HG03060 (cell line): ENCODE data around the gene TARS1.

Experiments used
- ATAC-seq: cut with Tn5 transposase; IDR thresholded peaks from one replicate; pipeline ENCODE4 v1.9.1; 2021; ENCODE audit warnings: low read depth, moderate number of reproducible peaks; ENCODE audit not compliant: unreplicated experiment

TARS1 gene

DNA sequence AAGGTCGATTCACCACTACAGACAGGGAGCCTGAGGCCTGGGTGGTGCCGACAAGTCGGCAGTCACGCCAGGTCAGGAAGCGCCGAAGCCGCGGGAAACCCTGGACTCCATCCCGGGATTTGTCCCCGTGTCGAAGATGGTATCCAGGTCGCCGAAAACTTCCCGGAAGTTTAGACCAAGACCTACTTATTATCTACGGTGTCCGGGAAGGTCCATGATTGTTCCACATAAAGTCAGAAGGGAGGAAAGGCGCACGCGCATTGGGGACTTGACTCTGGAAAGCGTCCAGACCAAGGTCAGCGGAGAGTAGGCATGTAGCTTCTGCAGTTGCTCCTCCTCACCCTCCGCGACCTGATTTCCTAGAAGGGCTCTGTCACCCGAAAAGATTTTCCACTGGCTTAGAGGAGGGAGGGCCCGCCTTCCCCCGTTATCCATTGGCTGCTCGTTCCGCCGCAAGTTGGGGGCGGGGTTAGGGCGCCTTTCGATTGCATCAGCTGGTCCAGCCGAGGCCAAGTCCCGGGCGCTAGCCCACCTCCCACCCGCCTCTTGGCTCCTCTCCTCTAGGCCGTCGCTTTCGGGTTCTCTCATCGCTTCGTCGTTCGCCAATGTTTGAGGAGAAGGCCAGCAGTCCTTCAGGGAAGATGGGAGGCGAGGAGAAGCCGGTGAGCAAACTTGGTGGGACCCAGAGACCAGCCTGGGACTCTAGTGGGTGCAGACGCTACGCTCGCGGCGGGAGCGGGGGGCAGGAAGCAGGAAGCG, at the start of gene TARS1:
Gene TARS1 (plus strand): TSS at position 484 of the 759 bp plus-strand sequence. CDS start 122 bp downstream, at position 606.
- ATAC-seq = peak; percentile 93

DNA sequence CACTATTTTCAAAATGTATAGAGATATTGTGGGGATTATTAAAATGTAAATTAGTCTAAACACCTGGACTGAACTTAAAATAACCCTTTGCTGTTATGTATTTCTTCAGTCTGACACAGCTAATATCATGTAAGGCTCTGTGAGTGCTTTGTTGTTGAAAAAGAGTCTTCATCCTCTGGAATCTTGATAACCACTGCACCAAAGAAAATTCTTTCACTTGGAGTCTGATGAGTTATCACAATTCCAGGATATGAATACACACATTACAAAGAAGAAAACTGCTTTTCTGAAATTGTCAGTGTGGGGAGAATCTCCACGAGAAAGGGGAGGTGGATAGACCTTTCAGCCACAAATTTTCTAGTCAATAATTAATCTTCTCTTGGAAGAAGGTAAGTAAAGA, 42.3 kb upstream of the TARS1 start:
- no peak for ATAC-seq

DNA sequence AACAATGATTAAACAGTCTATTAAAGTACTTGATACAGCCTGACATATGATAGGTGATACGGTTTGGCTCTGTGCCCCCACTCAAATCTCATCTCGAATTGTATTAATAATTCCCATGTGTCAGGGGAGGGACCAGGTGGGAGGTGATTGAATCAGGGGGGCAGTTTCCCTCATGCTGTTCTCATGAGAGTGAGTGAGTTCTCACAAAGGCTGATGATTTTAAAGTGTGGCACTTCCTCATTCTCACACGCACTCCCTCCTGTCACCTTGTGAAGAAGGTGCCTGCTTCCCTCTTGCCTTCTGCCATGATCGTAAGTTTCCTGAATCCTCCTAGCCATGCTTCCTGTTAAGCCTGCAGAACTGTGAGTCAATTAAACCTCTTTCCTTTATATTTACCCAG, 40.1 kb upstream of the TARS1 start:
- ATAC-seq = no peak

DNA sequence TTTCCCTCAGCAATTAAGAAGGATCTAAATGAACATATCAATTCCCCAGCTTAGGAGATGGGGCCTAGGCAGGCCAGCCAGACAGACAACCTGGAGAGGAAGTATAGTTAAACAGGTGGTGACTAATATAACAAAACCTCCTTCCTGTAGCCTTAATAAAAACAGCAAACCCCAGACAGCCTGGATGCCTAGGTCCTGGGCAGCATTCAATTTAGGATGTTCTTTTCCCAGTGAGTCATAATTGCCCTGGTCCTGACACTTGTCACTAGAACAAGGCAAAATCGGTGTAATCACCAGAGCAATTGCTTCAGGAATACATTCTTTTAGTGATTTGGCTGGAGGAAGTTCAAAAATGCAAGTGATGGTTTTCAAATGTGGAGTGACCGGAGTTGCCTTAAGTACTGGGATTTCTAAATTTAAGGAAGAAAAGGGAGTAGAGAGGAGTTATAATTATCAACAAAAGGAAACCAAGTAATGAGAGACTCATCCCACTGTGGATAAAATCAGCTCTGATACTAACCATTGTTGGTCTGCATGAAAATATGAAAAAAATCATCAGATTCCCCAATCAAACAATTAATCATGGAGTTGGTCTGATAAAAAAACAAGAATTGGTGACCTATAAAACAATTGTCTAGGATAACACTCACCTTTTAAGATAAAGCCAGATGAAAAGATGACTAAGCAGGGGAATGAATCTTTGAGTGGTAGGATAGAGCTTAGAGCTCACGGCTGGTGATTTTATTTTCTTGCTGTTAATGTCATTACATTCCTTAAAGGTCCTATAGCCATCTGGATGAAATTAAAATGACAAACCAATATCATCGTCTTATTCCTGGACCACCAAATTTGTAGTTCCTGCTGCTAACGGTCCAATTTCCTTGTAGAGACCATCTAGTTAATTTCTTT, 39.0 kb upstream of the TARS1 start:
- ATAC-seq = no peak

DNA sequence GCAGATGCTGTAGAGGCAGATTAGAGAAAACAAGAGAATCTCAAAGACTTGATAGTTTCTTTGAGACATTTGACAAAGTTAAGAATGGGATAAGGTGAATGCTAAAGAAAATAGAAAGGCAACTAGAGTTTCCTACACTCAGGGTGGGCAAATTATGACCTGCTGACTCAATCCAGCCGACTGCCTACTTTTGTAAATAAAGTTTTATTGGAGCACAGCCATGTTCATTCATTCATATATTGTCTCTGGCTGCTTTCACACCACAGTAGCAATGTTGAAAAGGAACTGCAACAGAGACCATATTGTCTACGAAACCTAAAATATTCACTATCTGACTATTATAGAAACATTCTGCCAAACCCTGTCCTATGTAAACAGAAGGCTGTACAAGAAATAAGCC, 37.6 kb upstream of the TARS1 start:
- no peak for ATAC-seq

DNA sequence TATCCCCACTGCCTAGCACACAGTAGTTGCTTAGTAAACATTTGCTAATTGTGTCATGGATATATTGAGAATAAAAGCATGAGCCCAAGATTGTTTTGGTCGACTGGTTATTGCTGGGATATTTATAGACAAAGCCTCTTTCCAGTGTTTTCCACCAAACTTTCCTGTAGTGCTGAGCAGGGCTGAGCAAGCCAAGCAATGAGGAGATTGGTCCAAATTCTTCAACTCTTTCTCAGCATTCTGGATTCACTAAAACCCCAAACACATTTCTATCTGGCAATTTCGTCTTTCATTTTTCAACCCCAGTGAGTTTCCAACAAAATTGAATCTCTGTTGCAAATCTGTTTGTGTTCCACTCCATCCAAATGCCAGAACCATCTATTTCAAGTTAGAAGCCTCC, 31.9 kb upstream of the TARS1 start:
- ATAC-seq = no peak

DNA sequence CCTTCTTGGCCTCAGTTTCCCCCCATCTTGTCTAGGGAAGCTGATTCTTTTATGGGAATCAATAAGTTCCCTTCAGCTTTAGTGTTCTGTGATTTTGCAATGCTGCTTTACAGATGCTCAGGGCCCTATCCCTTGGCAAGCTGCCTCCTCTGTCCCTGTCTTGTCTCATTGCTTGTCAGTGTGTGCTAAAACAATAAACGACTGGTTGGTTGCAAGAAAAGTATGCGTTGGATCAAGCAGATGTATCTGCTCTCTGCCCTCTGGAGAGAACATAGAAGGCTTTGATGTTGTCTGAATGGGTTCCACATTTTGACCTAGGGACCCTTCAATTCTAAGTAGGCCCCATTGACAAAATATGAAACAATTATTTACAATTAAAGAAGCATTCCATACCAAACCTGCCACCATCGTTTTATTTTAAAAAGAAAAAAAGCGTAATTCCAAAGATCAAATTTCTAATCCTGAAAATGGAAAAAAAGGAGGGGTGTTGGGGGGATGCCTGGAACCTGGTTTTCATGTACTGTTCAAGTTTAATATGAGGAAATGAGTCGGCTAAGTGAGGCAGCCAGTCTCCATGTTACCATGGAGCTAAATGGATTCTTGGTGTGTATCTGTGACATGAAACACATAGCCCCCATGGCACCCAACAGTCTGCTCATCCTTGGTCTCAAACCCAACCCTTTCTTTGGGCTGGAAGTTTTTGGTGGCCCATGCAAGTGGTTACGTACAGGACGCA, 31.2 kb upstream of the TARS1 start:
- no peak for ATAC-seq

DNA sequence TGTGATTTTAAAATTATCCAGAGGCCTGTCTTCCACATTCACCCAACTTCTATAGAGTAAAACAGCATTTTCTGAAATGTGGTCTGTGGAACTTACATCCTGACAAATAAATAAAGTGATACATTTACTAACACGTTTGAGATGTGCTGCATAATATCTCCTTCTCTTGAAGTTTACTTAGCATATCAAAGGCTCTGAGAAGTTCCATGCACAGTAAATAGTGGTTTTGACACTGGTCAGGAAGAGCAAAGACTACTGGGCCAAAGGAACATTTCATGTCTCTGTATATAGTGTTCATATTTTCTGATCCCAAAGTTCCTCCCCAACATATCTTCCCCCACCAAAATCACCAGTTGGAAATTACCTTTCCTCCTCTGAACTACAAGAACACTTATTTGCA, 30.5 kb upstream of the TARS1 start:
- no peak for ATAC-seq

DNA sequence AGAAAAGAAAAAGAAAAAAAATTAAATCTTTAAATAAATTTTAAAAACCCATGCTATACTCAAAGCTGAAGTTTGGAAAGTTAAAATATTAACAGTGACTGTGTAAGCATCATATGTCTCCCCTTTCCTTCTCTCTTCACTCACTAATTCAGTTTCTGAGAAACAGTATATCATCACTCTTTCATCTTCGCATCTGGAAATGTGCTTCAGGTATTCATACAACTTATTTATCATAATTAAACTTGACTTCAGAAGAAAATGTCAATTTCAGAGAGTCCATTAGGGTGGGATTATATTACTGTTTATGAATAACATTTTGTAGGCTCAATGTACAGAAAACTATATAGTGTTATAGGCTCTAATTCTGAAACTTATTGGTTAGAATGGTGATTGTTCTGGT, 29.3 kb upstream of the TARS1 start:
- no peak for ATAC-seq

DNA sequence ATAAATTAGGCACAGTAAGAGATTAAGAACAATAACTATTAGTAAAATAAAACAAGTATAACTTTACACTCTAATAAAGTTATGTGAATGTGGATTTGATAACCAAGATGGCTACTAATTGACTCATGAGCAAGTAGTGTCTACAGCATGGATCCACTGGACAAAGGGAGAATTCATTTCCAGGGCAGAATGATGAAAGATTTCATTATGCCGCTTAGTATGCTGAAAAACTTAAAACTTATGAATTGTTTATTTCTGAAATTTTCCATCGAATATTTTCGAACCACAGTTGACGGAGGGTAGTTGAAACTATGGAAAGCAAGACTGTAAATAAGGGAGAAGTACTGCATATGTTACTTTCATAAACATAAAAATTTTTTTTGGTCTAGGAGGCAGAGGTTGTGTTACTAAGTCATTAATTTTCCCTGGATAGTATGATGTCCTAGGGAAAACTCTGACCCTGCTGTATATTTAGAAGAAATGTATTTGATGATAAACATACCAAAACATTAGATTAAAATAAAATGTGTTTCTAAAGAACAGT, 24.9 kb upstream of the TARS1 start:
- no peak for ATAC-seq

DNA sequence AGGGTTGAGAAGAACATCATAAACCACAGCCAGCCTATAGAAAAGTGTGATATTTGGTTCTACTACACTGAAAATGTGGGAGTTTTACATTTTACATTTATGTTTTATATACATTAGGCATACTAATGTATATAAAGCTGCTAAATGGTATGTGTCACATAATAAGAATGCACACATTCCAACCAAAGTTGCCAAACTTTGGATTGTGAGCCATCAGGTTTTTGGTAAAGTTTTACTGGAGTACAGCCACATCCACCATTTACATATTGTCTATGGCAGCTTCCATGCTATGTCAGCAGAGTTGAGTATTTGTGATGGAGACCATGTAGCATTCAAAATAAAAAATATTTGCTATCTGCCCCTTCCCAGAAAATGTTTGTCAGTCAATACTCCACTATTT, 23.1 kb upstream of the TARS1 start:
- no peak for ATAC-seq

DNA sequence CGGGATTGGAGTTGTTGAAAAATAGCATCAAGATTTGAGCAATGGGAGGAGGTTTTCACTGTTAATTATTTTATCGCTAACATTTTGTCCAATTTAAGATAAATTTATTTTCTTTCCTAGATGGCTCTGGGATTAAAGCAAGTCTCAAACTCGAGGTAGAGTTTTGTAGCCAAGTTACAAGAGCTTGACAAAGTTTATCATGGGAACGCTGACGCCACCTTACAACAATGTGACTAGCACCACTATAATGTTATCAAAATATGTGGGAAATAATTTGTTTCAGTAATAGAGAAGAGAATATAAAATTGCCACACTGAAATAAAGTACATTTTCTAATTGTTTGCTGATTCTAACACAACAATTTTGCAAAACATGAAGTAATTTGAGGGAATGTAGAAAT, 19.8 kb upstream of the TARS1 start:
- no peak for ATAC-seq

DNA sequence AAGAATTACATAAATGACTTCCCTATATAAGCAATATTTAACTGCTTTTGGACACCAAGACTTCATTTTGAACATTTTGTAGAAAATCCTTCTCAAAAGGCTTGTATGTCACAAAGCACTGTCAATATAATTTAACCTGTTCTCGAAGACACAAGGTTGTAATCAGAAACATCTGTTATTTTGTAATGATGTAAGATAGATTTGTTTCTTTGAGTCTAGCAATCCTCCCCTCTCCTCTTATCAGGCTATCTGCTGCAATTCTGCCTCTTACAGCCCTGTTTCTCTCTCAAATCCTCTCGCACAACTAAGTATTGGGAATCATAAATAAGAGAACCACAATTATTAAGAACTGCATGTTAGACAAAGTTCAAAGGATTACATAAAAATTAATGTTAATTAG, 18.6 kb upstream of the TARS1 start:
- no peak for ATAC-seq

DNA sequence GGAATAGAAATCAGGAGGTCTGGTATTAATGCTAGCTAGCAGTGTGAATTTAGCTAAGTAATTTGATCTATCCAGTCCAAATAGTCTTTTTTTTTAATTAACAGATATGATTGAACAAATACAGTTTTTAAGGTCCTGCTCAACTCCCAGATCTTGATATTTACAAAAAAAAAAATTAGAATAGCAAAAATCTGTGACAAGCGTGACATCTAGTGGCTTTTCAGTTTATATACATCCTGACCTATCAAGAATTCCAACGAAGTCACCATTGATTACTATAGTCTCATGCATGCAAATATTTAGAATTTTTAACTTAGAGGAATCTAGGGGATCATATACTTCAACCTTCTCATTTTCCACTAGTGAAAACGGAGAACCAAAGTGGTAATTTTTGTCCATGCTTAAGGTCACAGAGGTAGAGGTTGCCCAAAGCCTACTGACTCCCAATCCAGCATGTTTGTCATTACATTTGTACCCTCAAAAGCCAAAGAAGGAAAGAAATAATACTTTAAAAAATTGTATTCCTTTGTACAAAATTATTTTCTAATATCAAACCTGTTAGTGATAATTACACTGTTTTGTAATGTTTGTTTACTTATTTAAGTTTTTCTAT, 17.6 kb upstream of the TARS1 start:
- ATAC-seq = no peak

DNA sequence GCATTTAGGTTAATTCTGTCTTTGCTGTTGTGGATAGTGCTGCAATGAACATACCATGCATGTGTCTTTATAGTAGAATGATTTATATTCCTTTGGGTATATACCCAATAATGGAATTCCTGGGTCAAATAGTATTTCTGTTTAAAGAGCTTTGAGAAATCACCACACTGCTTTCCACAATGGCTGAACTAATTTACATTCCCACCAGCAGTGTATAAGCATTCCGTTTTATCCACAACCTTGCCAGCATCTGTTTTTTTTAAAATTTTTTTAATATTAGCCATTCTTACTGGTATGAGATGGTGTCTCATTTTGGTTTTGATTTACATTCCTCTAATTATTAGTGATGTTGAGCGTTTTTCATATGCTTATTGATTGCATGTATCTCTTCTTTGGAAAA, 15.5 kb upstream of the TARS1 start:
- no peak for ATAC-seq

DNA sequence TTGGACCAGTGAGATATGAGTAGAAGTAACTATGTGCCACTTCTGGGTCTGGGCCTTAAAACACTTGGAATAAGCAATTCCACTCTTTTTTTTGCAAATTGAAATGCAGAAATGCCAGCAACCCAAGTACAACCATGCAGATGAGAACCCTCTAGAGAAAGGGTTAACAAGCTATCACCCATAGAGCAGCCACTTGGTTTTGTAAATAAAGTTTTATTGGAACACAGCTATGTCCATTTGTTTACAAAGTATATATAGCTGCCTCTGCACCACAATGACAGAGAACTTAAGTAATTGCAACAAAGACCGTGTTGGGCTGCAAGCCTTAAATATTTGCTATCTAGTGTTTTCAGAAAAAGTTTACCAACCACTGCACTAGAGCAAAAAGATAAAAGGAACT, 9.8 kb upstream of the TARS1 start:
- ATAC-seq = no peak

DNA sequence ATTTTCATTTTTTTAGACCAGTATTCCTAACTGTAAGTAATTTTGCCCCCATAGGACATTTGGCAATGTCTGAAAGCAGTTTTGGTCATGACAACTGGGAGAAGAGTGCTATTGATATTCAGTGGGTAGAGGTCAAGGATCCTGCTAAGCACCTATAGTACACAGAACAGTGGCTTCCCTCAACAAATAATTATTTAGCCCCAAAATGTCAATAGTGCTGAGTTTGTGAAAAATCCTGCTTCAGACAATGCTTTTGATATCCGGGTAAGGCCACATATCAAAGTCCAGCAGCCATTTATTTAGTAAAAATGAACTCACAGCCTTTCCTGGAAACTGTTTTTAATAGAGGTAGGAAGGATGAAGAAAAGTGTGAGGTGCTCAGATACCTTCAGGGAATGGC, 8.1 kb upstream of the TARS1 start:
- no peak for ATAC-seq

DNA sequence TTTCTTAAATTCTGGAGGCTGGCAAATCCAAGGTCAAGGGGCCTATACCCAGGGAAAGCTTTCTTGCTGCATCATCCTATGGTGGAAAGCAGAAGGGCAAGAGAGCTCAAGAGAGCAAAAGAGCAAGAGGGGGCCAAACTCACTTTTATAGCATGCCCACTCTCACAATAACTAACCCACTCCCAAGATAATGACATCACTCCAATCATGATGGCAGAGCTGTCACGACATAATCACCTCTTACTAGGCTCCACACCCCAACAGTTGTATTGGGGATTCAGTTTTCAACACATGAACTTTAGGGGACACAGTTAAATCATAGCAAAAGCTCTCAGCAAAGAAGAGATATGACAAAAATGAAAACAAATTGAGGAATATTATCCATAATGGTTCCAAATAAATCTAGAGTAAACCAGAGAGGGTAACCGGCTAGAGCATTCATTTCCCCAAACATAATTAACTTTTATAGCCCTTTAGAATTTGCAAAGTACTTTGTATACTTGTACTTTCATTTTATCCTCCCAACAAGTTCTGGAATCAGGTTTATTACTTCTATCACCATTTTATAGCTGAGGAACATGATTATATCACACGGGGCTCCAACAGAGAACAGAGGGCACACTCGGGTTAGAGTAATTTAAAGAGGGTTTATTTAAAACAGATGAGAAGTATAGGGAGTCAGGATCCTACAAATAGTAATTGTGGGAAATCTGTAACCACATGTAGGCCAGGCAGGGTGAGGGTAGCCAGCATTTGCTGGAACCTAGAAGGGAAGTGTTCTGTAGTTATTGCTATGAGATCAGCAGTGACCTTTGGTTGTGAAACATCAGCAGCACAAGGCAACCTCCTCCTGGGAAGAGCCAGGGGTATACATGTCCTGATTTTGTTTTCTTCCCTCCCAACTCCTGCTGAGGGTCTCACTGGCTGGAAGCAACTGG, 7.2 kb upstream of the TARS1 start:
- ATAC-seq = no peak

DNA sequence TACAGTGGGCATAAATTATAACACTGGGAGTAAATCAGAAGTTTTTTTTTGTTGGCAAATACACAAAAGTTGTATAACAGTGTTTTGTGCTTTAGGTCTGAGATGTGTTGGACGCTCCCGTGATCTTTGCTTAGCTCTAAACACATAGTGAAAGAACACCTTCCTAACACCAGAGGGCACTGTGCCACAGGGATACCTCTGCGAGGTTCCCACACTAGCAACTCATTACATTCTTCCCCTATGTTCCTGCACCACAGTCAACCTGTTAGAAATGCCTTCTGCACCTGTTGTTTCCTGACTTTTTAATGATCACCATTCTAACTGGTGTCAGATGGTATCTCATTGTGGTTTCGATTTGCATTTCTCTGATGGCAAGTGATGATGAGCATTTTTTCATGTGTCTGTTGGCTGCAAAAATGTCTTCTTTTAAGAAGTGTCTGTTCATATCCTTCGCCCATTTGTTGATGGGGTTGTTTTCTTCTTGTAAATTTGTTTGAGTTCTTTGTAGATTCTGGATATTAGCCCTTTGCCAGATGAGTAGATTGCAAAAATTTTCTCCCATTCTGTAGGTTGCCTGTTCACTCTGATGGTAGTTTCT, 4.8 kb upstream of the TARS1 start:
- peak; percentile 54 for ATAC-seq
